Sigmoid colon (tissue), 4 donors: Measurements from ENCODE around the gene FAM43B.

Experiments used
- CTCF ChIP-seq, 4 experiments: fragments of 450-650 bp in 3 of 4; fragments of 200-600 bp in 1 of 4; IDR thresholded peaks; one replicate each; pipeline ENCODE4 v1.5.1; 2016 to 2019; ENCODE audit warnings: antibody characterized with exemption in 4 of 4, mild to moderate bottlenecking in 3 of 4, moderate library complexity in 2 of 4
- EP300 ChIP-seq, 4 donors: sonication (generic); formaldehyde crosslinking; IDR thresholded peaks; one replicate each; pipeline ENCODE4 v1.6.1; 2017; ENCODE audit warnings: antibody characterized with exemption in 4 of 4
- POLR2A ChIP-seq, 2 donors: fragments of 450-650 bp; IDR thresholded peaks; one replicate each; pipeline ENCODE4 v1.6.1; 2016; ENCODE audit warnings: antibody characterized with exemption in 2 of 2, mild to moderate bottlenecking in 2 of 2, moderate library complexity in 2 of 2

- TF ChIP-seq CTCF (IDR thresholded peaks at IDR 0.05) (no peak), EP300 (IDR thresholded peaks at IDR 0.05) (no peak), POLR2A (IDR thresholded peaks at IDR 0.05) (no peak)
Measured at GRCh38 chr1:20601129-20601825, 48.9 kb downstream of the FAM43B start.
